Panc1 (cell line): Measurements from ENCODE around the gene RPL7A. TPM values are rescaled to one million over a fixed set of nuclear protein-coding genes. Genes with fewer than 3 reads are reported as not detected.
A peak's percentile ranks its signal among the peaks of the same experiment; 100 is the strongest.

Experiments
- ATAC-seq: fragments of 200-7000 bp; cut with Tn5 transposase; 2 replicates; pipeline ENCODE4 v1.9.1; 2020; ENCODE audit warnings: mild to moderate bottlenecking, moderate library complexity
- BruUV-seq: library from RNA; stranded (reverse); fragments of 400-500 nt; replicated peaks from 2 replicates; lab custom pipeline; 2021; lab: Mats Ljungman, UMichigan
- CTCF ChIA-PET: fragments of 300-600 bp; sonication (Branson Sonifier 250); formaldehyde crosslinking; loops from one replicate; lab custom pipeline; 2022; ENCODE audit warnings: antibody characterized with exemption; lab: Charles Lee
- POLR2A ChIA-PET: fragments of 300-600 bp; sonication (Branson Sonifier 250); formaldehyde crosslinking; loops from one replicate; lab custom pipeline; 2022; ENCODE audit warnings: antibody characterized with exemption; lab: Charles Lee
- DNase-seq: peaks from one replicate; pipeline ENCODE4 v3.0.0-alpha.2; 2010; ENCODE audit warnings: low read depth, low spot score
- H3K27ac ChIP-seq: 2 replicates; pipeline ENCODE4 v1.5.1; 2011; ENCODE audit warnings: mild to moderate bottlenecking, low read length, inconsistent platforms
- H3K27me3 ChIP-seq: fragments of 200-500 bp; sonication (Bioruptor generic); 2 replicates; pipeline ENCODE4 v1.6.0; 2014; ENCODE audit warnings: low read length, inconsistent platforms; ENCODE audit not compliant: control insufficient read depth, insufficient read depth
- H3K36me3 ChIP-seq: fragments of 200-500 bp; sonication (Bioruptor generic); 2 replicates; pipeline ENCODE4 v1.5.1; 2014; ENCODE audit warnings: inconsistent platforms, mild to moderate bottlenecking, low read length, moderate library complexity; ENCODE audit not compliant: control insufficient read depth, insufficient read depth
- H3K4me1 ChIP-seq: 2 replicates; pipeline ENCODE4 v1.5.1; 2011; ENCODE audit warnings: inconsistent platforms, mild to moderate bottlenecking, low read length, moderate library complexity; ENCODE audit not compliant: control insufficient read depth, insufficient read depth
- H3K4me3 ChIP-seq, 2 experiments: 2 replicates each; pipeline ENCODE4 v1.5.1; 2011 to 2012; ENCODE audit warnings: low read depth in 2 of 2, low read length in 2 of 2, mild to moderate bottlenecking in 2 of 2, inconsistent platforms in 1 of 2, moderate library complexity in 1 of 2
- H3K9me3 ChIP-seq: fragments of 200-500 bp; sonication (Bioruptor generic); 2 replicates; pipeline ENCODE4 v1.5.1; 2014; ENCODE audit warnings: low read depth, mild to moderate bottlenecking, inconsistent platforms, low read length, moderate library complexity; ENCODE audit not compliant: control insufficient read depth, insufficient read depth
- CTCF ChIP-seq: fragments of 450-650 bp; IDR thresholded peaks from 2 replicates; pipeline ENCODE4 v1.5.1; 2017; ENCODE audit warnings: mild to moderate bottlenecking
- POLR2AphosphoS5 ChIP-seq: IDR thresholded peaks from 2 replicates; pipeline ENCODE4 v1.6.1; 2012; ENCODE audit warnings: mild to moderate bottlenecking, low read depth, low read length, moderate library complexity
- REST ChIP-seq, 2 experiments: IDR thresholded peaks; 2 replicates each; pipeline ENCODE4 v1.6.1; 2011 to 2012; ENCODE audit warnings: low read depth in 2 of 2, control low read depth in 1 of 2, low read length in 1 of 2, mild to moderate bottlenecking in 1 of 2, moderate library complexity in 1 of 2; ENCODE audit not compliant: insufficient read depth in 1 of 2
- SIN3A ChIP-seq: IDR thresholded peaks from 2 replicates; pipeline ENCODE4 v1.6.1; 2012; ENCODE audit warnings: low read depth, mild to moderate bottlenecking, low read length, moderate library complexity, borderline replicate concordance; ENCODE audit not compliant: insufficient read depth
- TCF7L2 ChIP-seq: IDR thresholded peaks from 2 replicates; pipeline ENCODE4 v1.6.1; 2011; ENCODE audit warnings: mild to moderate bottlenecking, low read depth, low read length, inconsistent platforms
- in situ Hi-C: cut with HindIII; loops from 2 replicates; pipeline ENCODE4 v1.10.0; 2016; ENCODE audit warnings: low sequenced_read_pairs, low pct_unique_long_range_greater_than_20kb
- intact Hi-C: fragments of 100-400 bp; cut with micrococcal nuclease; formaldehyde crosslinking; loops from one replicate; pipeline ENCODE4 v1.10.0; 2022; ENCODE audit not compliant: unreplicated experiment
- total RNA-seq: library from RNA; stranded (reverse); gene quantifications from one replicate; pipeline ENCODE4 v1.2.1, GENCODE V29; 2021; ENCODE audit not compliant: unreplicated experiment

Gene RPL7A
- total RNA-seq, 1 experiment from 2014 or later: 1,104 TPM

- TF ChIP-seq CTCF (no peak), TCF7L2 (no peak), SIN3A (no peak), POLR2AphosphoS5 (no peak), REST (IDR thresholded peaks at IDR 0.05; ENCODE audit: insufficient read depth in 1 of 2, low read depth in 2 of 2, low read length in 1 of 2) (no peak)
- ChIA-PET POLR2A (interaction anchor here (0.6 kb wide), 1 partner anchor 420 kb away, joined by 3 read pairs; no protein-coding TSS in a partner anchor), CTCF (interaction anchor here (0.7 kb wide), 1 partner anchor 8 kb away, joined by 5 read pairs; no protein-coding TSS in a partner anchor)
- Histone ChIP-seq H3K9me3 (no peaks in the 10 kb centered on the region), H3K4me3 (no peak overlapping the region), H3K4me1 (peaks cover 16% of the 10 kb centered on the region), H3K27me3 (no peaks in the 10 kb centered on the region), H3K27ac (no peak overlapping the region), H3K36me3 (peaks cover 28% of the 10 kb centered on the region)
- BruUV-seq: no TSS peak
- in situ Hi-C loops (no loop called here), intact Hi-C loops (loop anchor here (10.0 kb wide), 1 partner anchor 133 kb away; no protein-coding TSS in a partner anchor)
- ATAC-seq (no peak), DNase-seq (no peak)
Observed at GRCh38 chr9:133351526-133351907, 3.5 kb downstream of the RPL7A start.

GRCh38 chr9:133351908-133352634 is 4.1 kb downstream of the RPL7A start:
- intact Hi-C loops: loop anchor here (10.0 kb wide), 1 partner anchor 133 kb away; no protein-coding TSS in a partner anchor
- no peak for TF ChIP-seq SIN3A
- TF ChIP-seq POLR2AphosphoS5: peak; percentile 61
- TF ChIP-seq CTCF: peak; percentile 77
- no peak for TF ChIP-seq REST (IDR thresholded peaks at IDR 0.05; ENCODE audit: insufficient read depth in 1 of 2, low read depth in 2 of 2, low read length in 1 of 2)
- Histone ChIP-seq H3K27me3 (no peaks in the 10 kb centered on the region), H3K4me3 (no peak overlapping the region), H3K4me1 (peaks cover 15% of the 10 kb centered on the region), H3K36me3 (peaks cover 28% of the 10 kb centered on the region), H3K9me3 (no peaks in the 10 kb centered on the region), H3K27ac (no peak overlapping the region; the same call in 1 of the 2 replicates)
- POLR2A ChIA-PET: interaction anchor here (0.6 kb wide), 1 partner anchor 421 kb away, joined by 3 read pairs; no protein-coding TSS in a partner anchor
- in situ Hi-C loops: no loop called here
- no TSS peak for BruUV-seq
- peak; percentile 57 for ATAC-seq
- CTCF ChIA-PET: interaction anchor here (0.7 kb wide), 1 partner anchor 8 kb away, joined by 5 read pairs; no protein-coding TSS in a partner anchor
- DNase-seq: no peak
